Heart left ventricle (tissue), 16 donors: ENCODE results near the gene MITF. TPM values are rescaled to one million over a fixed set of nuclear protein-coding genes. Genes with fewer than 3 reads are reported as not detected.

ENCODE experiments used
- ATAC-seq, 4 donors: fragments of 200-7000 bp; cut with Tn5 transposase; one replicate each; pipeline ENCODE4 v1.9.1; 2020 to 2022; ENCODE audit warnings: moderate library complexity in 4 of 4, mild to moderate bottlenecking in 3 of 4, moderate number of reproducible peaks in 1 of 4
- DNase-seq, 5 donors: peaks; one replicate each; pipeline ENCODE4 v3.0.0-alpha.2; 2020
- H3K27ac ChIP-seq, 12 donors: fragments of 200-600 bp; sonication (generic) in 4 of 12; one replicate each; pipeline versions ENCODE4 v1.5.0 to v1.8.0; 2016 to 2022; ENCODE audit warnings: mild to moderate bottlenecking in 2 of 12
- H3K27me3 ChIP-seq, 9 donors: fragments of 200-600 bp; sonication (generic) in 2 of 9; one replicate each; pipeline versions ENCODE4 v1.5.1 to v1.8.0; 2016 to 2022; ENCODE audit warnings: mild to moderate bottlenecking in 3 of 9
- H3K36me3 ChIP-seq, 9 donors: fragments of 200-600 bp; sonication (generic) in 2 of 9; one replicate each; pipeline versions ENCODE4 v1.5.0 to v1.8.0; 2018 to 2022; ENCODE audit warnings: mild to moderate bottlenecking in 2 of 9
- H3K4me1 ChIP-seq, 12 donors: fragments of 200-600 bp; sonication (generic) in 4 of 12; one replicate each; pipeline versions ENCODE4 v1.5.0 to v1.8.0; 2016 to 2022; ENCODE audit warnings: mild to moderate bottlenecking in 3 of 12
- H3K4me3 ChIP-seq, 12 donors: fragments of 200-600 bp; sonication (generic) in 4 of 12; one replicate each; pipeline versions ENCODE4 v1.5.0 to v1.8.0; 2017 to 2022; ENCODE audit warnings: mild to moderate bottlenecking in 9 of 12, moderate library complexity in 4 of 12
- H3K9me3 ChIP-seq, 12 donors: fragments of 200-600 bp; sonication (generic) in 4 of 12; one replicate each; pipeline versions ENCODE4 v1.5.0 to v1.8.0; 2016 to 2022; ENCODE audit warnings: mild to moderate bottlenecking in 1 of 12
- POLR2A ChIP-seq, 2 donors: fragments of 450-650 bp; IDR thresholded peaks; one replicate each; pipeline ENCODE4 v1.6.1; 2017; ENCODE audit warnings: antibody characterized with exemption in 2 of 2, mild to moderate bottlenecking in 2 of 2, moderate library complexity in 2 of 2
- WGBS, 4 donors: extraction: QIAGEN DNeasy Blood & Tissue Kit in 2 of 4; methylation state at CpG; one replicate each; pipeline versions ENCODE4 v1.1.5 to v1.1.7; 2013 to 2018; 5-methylcytosine and 5-hydroxymethylcytosine counted together
- intact Hi-C, 10 donors: fragments of 100-400 bp; cut with DNase I; formaldehyde crosslinking; loops; one replicate each; pipeline versions ENCODE4 v1.11.1 to v1.14.2; 2022
- polyA plus RNA-seq, 2 donors: library from polyadenylated mRNA; stranded (reverse); fragments of 200-250 nt; gene quantifications; one replicate each; pipeline ENCODE4 v1.2.3, GENCODE V29; 2013
- total RNA-seq, 9 donors: library from RNA; depleted of rRNA in 2 of 9; stranded (reverse); fragments of >200 nt in 2 of 9; fragmentation: NEBNext Ultra II Directional in 3 of 9; extraction: Animal tissue kit (Norgen Biotek cat#: 25700) in 3 of 9; gene quantifications; one replicate each; pipeline versions ENCODE4 v1.1.0 to v1.2.4, GENCODE V29; 2016 to 2023
- TF ChIP-seq, protein P1 (sequence below), 12 donors: fragments of 200-600 bp; sonication (generic) in 4 of 12; IDR thresholded peaks; one replicate each; pipeline versions ENCODE4 v1.5.0 to v1.8.0; 2018 to 2022; ENCODE audit warnings: antibody characterized with exemption in 12 of 12, mild to moderate bottlenecking in 5 of 12
- donor health status: ischemic (EF 13 %, LVEDD 7.1; RV severe dilation, severe dysfunction).
- donor health status: healthy with polysubstance abuse.
- donor health status: DM: no; HTN: yes; CAD: no.
- donor health status: DM: no; HTN: no; CAD: no.
- donor health status: ischemic (EF 25% LVEDD 6.9; RV normal size, moderate dysfunction).
- donor health status: ischemic (EF 25% LVEDD 5.7; RV mildly dilated, moderate dysfunction).
- donor health status: healthy.
- donor health status: DM: yes; HTN: yes; CAD: no.
- donor health status: ischemic (EF 35%, LVEDD 5.7; RV mildly dilated, moderate dysfunction).
- donor health status: nonischemic (EF 11% LVEDD 7.7; RV severe dilation, severe dysfunction).
- donor health status: DM: yes; HTN: yes; CAD: no.
- donor health status: PGD.
- donor health status: ischemic (EF 29% LVEDD 5.4; RV normal size, mild dysfunction).
- donor health status: nonischemic (EF 23%, LVEDD 6.1; RV moderate dilation, normal function).

MITF gene
- total and polyA plus RNA-seq, 11 donors, result 17.9 to 114 (median 81.1) TPM

DNA sequence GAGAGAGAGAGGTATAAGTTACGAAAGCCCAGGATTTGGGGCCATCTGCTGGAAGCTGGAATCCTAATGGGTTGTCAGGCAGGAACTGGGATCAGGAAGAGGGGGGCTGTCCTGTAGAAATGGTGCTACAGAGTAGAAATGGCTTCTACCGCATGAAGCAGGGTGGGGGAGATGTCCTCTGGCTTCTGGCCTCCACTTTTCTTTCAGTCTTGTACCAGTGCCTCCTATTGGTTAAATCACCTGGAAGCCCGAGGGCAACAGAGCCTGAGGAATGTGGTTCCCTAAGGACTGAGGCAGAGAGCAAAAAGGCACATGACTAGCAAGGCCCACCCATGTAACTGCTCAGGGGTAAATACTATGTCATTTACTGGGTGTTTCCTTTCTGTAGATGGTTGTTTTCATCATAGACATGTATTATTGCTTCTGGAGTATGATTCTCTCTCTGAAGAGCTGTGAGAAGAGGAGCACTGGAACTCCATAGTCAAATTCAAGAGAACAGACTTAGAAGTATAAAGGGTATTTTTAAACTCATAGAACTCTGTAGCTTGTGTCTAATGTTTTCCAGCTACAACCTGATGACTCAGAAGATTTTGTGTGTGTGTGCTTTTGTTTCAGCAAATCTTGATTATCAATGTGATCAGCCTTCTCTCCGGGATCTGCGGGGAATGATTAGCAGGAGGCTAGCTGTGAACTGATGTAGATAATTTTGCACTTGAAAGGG lies 20.2 kb upstream of the MITF start:
- H3K27ac ChIP-seq, result no peak overlapping the region
- H3K9me3 ChIP-seq, result no peaks in the 10 kb centered on the region
- intact Hi-C loops, result no loop called here
- 56 to 67% (median 65%) methylated on average over 5 of the region's 5 CpGs for WGBS, 4 donors
- H3K4me1 ChIP-seq, result peaks cover 0 to 16% (median 0%) of the 10 kb centered on the region in 12 donors
- no peak for DNase-seq
- no peak for TF ChIP-seq POLR2A (IDR thresholded peaks at IDR 0.05)
- TF ChIP-seq, protein P1, sequence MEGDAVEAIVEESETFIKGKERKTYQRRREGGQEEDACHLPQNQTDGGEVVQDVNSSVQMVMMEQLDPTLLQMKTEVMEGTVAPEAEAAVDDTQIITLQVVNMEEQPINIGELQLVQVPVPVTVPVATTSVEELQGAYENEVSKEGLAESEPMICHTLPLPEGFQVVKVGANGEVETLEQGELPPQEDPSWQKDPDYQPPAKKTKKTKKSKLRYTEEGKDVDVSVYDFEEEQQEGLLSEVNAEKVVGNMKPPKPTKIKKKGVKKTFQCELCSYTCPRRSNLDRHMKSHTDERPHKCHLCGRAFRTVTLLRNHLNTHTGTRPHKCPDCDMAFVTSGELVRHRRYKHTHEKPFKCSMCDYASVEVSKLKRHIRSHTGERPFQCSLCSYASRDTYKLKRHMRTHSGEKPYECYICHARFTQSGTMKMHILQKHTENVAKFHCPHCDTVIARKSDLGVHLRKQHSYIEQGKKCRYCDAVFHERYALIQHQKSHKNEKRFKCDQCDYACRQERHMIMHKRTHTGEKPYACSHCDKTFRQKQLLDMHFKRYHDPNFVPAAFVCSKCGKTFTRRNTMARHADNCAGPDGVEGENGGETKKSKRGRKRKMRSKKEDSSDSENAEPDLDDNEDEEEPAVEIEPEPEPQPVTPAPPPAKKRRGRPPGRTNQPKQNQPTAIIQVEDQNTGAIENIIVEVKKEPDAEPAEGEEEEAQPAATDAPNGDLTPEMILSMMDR (IDR thresholded peaks at IDR 0.05), result no peak
- H3K27me3 ChIP-seq, result no peaks in the 10 kb centered on the region
- ATAC-seq, result no peak
- no peak overlapping the region for H3K4me3 ChIP-seq
- no peaks in the 10 kb centered on the region for H3K36me3 ChIP-seq

DNA sequence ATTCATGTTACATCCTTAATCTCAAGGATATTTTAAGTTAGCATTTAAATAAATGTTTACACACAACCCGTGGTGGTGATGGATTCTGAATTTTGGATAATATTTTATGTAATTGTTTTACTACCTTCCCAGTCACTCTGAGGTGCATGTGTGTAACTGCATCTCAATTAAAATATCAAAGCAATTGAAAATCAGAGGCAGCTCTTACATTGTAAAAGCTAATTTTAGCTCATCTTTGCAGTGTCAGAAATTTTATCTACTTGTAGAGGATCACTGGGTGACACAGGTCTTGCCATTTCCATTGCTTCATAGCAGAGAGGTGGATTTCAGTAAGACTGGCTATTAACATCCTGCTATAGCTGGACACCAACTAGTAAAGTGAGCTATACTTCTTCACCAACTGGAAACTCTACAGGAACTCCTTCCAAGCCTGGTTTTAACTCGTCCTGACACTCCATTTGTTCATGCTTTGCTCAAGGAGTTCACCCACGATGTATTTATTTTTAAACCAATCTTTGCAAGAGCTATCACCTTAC lies 19.6 kb upstream of the MITF start:
- no peaks in the 10 kb centered on the region for H3K27me3 ChIP-seq
- H3K4me1 ChIP-seq, result peaks cover 0 to 16% (median 1%) of the 10 kb centered on the region in 12 donors
- H3K4me3 ChIP-seq, result no peak overlapping the region
- 27 to 36% (median 32%) methylated on average over 3 of the region's 3 CpGs for WGBS, 4 donors
- peak overlapping the region in 6 of 12 donors; percentile 9 to 44 (median 20) for H3K27ac ChIP-seq
- no peaks in the 10 kb centered on the region for H3K9me3 ChIP-seq
- TF ChIP-seq, protein P1 (IDR thresholded peaks at IDR 0.05), result no peak
- TF ChIP-seq POLR2A (IDR thresholded peaks at IDR 0.05), result no peak
- ATAC-seq (peak; percentile 48 to 76 (median 68)), DNase-seq (no peak)
- intact Hi-C loops, result no loop called here
- no peaks in the 10 kb centered on the region for H3K36me3 ChIP-seq

DNA sequence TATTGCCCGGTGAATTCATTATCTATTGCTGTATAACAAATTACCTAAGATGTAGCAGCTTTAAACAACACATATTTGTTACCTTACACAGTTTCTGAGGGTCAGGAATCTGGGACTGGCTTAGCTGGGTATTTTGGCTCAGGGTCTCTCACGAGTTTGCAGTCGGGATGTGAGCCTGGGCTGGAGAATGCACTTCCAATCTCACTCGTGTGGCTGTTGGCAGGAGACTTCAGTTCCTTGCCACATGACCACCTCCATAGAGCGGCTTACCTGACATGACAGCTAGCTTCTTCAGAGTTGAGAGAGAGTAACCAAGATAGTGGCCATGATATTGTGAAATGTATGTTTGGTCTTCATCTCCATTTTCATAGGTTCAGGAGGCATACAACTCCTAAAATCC lies 18.4 kb upstream of the MITF start:
- H3K4me3 ChIP-seq, result no peak overlapping the region
- no peaks in the 10 kb centered on the region for H3K36me3 ChIP-seq
- ATAC-seq (peak in 2 of 4 donors; percentile 49 to 63), DNase-seq (peak in 1 of 5 donors; percentile 20)
- intact Hi-C loops, result no loop called here
- TF ChIP-seq, protein P1 (IDR thresholded peaks at IDR 0.05), result no peak
- no peak for TF ChIP-seq POLR2A (IDR thresholded peaks at IDR 0.05)
- no peaks in the 10 kb centered on the region for H3K9me3 ChIP-seq
- 32 to 59% (median 41%) methylated on average over 5 of the region's 5 CpGs for WGBS, 4 donors
- H3K27me3 ChIP-seq, result no peaks in the 10 kb centered on the region
- peaks cover 0 to 27% (median 3%) of the 10 kb centered on the region in 12 donors for H3K4me1 ChIP-seq
- peak overlapping the region in 4 of 12 donors; percentile 14 to 36 (median 21) for H3K27ac ChIP-seq

DNA sequence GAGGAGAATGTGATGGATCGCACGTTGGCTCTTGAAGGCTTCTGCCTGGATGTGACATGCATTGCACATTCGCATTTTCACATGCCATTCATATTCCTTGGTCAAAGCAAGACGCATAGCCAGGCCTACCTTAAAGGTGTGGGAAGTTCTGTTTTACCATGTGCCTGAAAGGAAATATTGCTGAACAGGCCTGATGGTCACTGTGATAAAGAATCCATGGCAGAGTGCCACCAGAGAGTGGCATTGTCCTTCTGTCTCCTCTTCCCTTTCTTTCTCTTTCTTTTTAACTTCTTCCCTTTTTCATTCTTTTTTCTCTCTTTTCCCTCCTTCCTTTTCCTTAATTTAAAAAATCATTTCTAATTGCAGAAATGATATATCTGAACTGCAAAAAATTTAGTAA lies 15.9 kb upstream of the MITF start:
- Histone ChIP-seq H3K9me3 (no peaks in the 10 kb centered on the region), H3K4me3 (no peak overlapping the region), H3K27me3 (no peaks in the 10 kb centered on the region), H3K4me1 (peaks cover 0 to 27% (median 0%) of the 10 kb centered on the region in 12 donors), H3K36me3 (no peaks in the 10 kb centered on the region), H3K27ac (no peak overlapping the region)
- ATAC-seq (no peak), DNase-seq (no peak)
- 75 to 81% (median 76%) methylated on average over 4 of the region's 4 CpGs for WGBS, 4 donors
- intact Hi-C loops, result no loop called here
- TF ChIP-seq, protein P1 (IDR thresholded peaks at IDR 0.05), result no peak
